Karpas-422 (cell line): ENCODE results near the gene PIK3R5. TPM values are rescaled to one million over a fixed set of nuclear protein-coding genes. Genes with fewer than 3 reads are reported as not detected.
"Not testable (repeated sequence)": the region's sequence is repeated elsewhere in the genome, so short reads cannot be mapped to it uniquely, and the experiment has no call there.

ENCODE experiments used
- DNase-seq: peaks from one replicate; pipeline ENCODE4 v3.0.0-alpha.2; 2015
- H2AFZ ChIP-seq: fragments of 200-600 bp; sonication (generic); 2 replicates; pipeline ENCODE4 v1.6.1; 2014; ENCODE audit warnings: antibody characterized with exemption, low read length, mixed read lengths
- H3K27ac ChIP-seq: fragments of 200-600 bp; sonication (generic); 2 replicates; pipeline ENCODE4 v1.5.1; 2014; ENCODE audit warnings: mild to moderate bottlenecking, low read length, moderate library complexity
- H3K27me3 ChIP-seq: fragments of 200-600 bp; sonication (generic); 2 replicates; pipeline ENCODE4 v1.6.1; 2014; ENCODE audit warnings: low read length, mixed read lengths
- H3K36me3 ChIP-seq: fragments of 200-600 bp; sonication (generic); 2 replicates; pipeline ENCODE4 v1.6.1; 2014; ENCODE audit warnings: low read length, mixed read lengths; ENCODE audit not compliant: insufficient read depth
- H3K4me1 ChIP-seq: fragments of 200-600 bp; sonication (generic); 2 replicates; pipeline ENCODE4 v1.6.1; 2014; ENCODE audit warnings: mild to moderate bottlenecking, low read length, mixed read lengths
- H3K4me2 ChIP-seq: fragments of 200-600 bp; sonication (generic); 2 replicates; pipeline ENCODE4 v1.6.1; 2014; ENCODE audit warnings: low read length, low read depth, mild to moderate bottlenecking; ENCODE audit not compliant: poor library complexity, severe bottlenecking
- H3K4me3 ChIP-seq: fragments of 200-600 bp; sonication (generic); 2 replicates; pipeline ENCODE4 v1.5.1; 2014; ENCODE audit warnings: mild to moderate bottlenecking, antibody characterized with exemption, low read length, mixed read lengths
- H3K79me2 ChIP-seq: fragments of 200-600 bp; sonication (generic); 2 replicates; pipeline ENCODE4 v1.6.1; 2014; ENCODE audit warnings: mild to moderate bottlenecking, low read length, mixed read lengths
- H3K9ac ChIP-seq: fragments of 200-600 bp; sonication (generic); 2 replicates; pipeline ENCODE4 v1.6.0; 2014; ENCODE audit warnings: low read length
- H3K9me2 ChIP-seq: fragments of 200-600 bp; sonication (generic), shearing (Covaris generic); replicated peaks from 2 replicates; pipeline ENCODE4 v1.6.0; 2014; ENCODE audit warnings: mild to moderate bottlenecking, low read length, moderate library complexity; ENCODE audit not compliant: insufficient read depth
- H3K9me3 ChIP-seq: fragments of 300-700, 200-600 bp; sonication (generic); 2 replicates; pipeline ENCODE4 v1.6.1; 2014; ENCODE audit warnings: low read length, mixed read lengths
- H4K20me1 ChIP-seq: fragments of 200-600 bp; sonication (generic); 2 replicates; pipeline ENCODE4 v1.6.1; 2014; ENCODE audit warnings: mild to moderate bottlenecking, antibody characterized with exemption, low read length, low read depth; ENCODE audit not compliant: insufficient read depth
- total RNA-seq: library from RNA; depleted of rRNA; stranded (reverse); fragments of >200 nt; shearing (Covaris generic); gene quantifications from 2 replicates; pipeline ENCODE4 v1.2.3, GENCODE V29; 2014; ENCODE audit warnings: low replicate concordance

The PIK3R5 gene
- total RNA-seq, 1 experiment from 2014 or later, result not detected

GRCh38 chr17:8859027-8859803 lies 106.3 kb downstream of the PIK3R5 start:
- no peaks in the 10 kb centered on the region for H3K27me3 ChIP-seq
- H4K20me1 ChIP-seq, result no peaks in the 10 kb centered on the region
- no peaks in the 10 kb centered on the region for H3K9me3 ChIP-seq
- no peak overlapping the region for H3K27ac ChIP-seq
- H3K79me2 ChIP-seq, result no peaks in the 10 kb centered on the region
- H3K36me3 ChIP-seq, result no peaks in the 10 kb centered on the region
- H3K9me2 ChIP-seq, result no peaks in the 10 kb centered on the region
- no peak overlapping the region for H3K9ac ChIP-seq
- no peak overlapping the region for H2AFZ ChIP-seq
- no peak overlapping the region for H3K4me3 ChIP-seq
- no peak for DNase-seq
- H3K4me1 ChIP-seq, result peaks cover 21% of the 10 kb centered on the region
- H3K4me2 ChIP-seq, result no peak overlapping the region

DNA sequence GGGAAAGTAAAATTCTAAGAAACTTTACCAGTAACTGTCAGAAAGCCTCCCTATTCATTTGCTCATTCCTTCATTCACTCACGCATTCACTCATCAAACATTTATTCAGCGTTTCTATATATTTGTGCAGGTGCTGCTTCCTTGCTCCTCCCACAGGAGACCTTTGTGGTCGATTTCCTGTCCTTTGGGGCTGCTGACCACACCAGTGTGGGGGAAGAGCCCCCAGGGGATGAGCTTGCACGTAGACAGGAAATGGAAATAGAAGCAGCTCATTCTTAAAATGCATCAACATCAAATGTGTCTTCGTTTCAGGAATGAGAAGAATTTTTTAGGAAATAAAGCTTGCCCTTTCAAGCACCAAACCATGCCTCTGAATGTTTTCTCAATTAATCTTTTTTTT lies 107.6 kb downstream of the PIK3R5 start:
- no peak overlapping the region for H2AFZ ChIP-seq
- peak overlapping the region; percentile 11 for H3K4me2 ChIP-seq
- peaks cover 21% of the 10 kb centered on the region for H3K4me1 ChIP-seq
- no peak overlapping the region for H3K4me3 ChIP-seq
- DNase-seq, result peak; percentile 82
- no peaks in the 10 kb centered on the region for H3K9me2 ChIP-seq
- H3K27me3 ChIP-seq, result no peaks in the 10 kb centered on the region
- H4K20me1 ChIP-seq, result no peaks in the 10 kb centered on the region
- no peaks in the 10 kb centered on the region for H3K36me3 ChIP-seq
- H3K9me3 ChIP-seq, result no peaks in the 10 kb centered on the region
- no peak overlapping the region for H3K27ac ChIP-seq
- no peaks in the 10 kb centered on the region for H3K79me2 ChIP-seq
- no peak overlapping the region for H3K9ac ChIP-seq

DNA sequence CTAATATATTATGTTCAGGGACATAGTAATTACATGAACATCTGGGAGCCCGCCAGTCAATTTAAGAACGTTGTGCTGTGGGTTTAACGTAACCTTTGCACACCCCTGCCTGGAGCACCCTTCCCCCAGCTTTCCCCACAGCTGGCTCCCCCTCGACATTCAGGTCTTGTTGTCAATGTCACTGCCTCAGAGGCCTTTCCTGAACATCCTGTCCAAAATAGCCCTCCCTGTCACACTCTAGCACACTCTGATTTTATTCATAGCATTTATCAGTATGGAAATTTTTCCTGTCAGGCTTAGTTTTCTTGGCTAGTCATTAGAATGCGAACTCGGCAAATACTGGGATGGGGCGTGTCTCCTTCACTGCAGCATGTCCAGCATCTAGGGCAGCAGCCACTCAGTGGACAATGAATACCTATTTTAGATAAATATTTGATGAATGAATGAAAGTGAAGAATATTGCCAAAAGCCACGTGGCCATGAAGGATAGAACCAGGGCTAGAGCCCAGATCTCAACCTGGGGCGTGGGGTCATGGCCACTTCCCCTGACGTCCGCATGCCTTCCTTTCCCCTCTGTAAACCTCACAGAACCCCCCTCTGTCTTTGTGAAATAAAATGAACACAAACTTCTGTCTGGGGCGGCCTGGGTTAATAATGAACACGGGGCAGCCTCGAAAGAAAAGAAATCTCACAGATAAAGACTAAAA lies 108.5 kb downstream of the PIK3R5 start:
- no peaks in the 10 kb centered on the region for H3K9me3 ChIP-seq
- no peaks in the 10 kb centered on the region for H4K20me1 ChIP-seq
- no peak overlapping the region for H3K27ac ChIP-seq
- H3K9ac ChIP-seq, result no peak overlapping the region
- H3K9me2 ChIP-seq, result no peaks in the 10 kb centered on the region
- no peaks in the 10 kb centered on the region for H3K36me3 ChIP-seq
- H3K4me3 ChIP-seq, result no peak overlapping the region
- H3K4me2 ChIP-seq, result no peak overlapping the region
- peaks cover 21% of the 10 kb centered on the region for H3K4me1 ChIP-seq
- H3K79me2 ChIP-seq, result no peaks in the 10 kb centered on the region
- no peak overlapping the region for H2AFZ ChIP-seq
- no peak for DNase-seq
- H3K27me3 ChIP-seq, result no peaks in the 10 kb centered on the region

DNA sequence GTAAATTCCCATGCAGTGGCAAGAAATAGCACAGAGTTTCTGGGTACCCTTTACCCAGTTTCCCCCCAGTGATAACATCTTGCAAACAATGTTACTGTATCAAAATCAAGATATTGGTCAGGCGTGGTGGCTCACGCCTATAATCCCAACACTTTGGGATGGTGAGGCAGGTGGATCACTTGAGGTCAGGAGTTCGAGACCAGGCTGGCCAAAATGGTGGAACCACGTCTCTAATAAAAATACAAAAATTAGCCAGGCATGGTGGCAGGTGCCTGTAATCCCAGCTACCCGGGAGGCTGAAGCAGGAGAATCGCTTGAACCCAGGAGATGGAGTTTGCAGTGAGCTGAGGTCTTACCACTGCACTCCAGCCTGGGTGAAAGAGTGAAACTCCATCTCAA lies 109.3 kb downstream of the PIK3R5 start:
- not testable (repeated sequence) for H2AFZ ChIP-seq, H3K9me3 ChIP-seq, H3K9me2 ChIP-seq, H3K4me3 ChIP-seq, H3K36me3 ChIP-seq, DNase-seq, H4K20me1 ChIP-seq, H3K4me2 ChIP-seq, H3K27ac ChIP-seq, H3K79me2 ChIP-seq, H3K27me3 ChIP-seq, H3K9ac ChIP-seq
- peaks cover 21% of the 10 kb centered on the region for H3K4me1 ChIP-seq

DNA sequence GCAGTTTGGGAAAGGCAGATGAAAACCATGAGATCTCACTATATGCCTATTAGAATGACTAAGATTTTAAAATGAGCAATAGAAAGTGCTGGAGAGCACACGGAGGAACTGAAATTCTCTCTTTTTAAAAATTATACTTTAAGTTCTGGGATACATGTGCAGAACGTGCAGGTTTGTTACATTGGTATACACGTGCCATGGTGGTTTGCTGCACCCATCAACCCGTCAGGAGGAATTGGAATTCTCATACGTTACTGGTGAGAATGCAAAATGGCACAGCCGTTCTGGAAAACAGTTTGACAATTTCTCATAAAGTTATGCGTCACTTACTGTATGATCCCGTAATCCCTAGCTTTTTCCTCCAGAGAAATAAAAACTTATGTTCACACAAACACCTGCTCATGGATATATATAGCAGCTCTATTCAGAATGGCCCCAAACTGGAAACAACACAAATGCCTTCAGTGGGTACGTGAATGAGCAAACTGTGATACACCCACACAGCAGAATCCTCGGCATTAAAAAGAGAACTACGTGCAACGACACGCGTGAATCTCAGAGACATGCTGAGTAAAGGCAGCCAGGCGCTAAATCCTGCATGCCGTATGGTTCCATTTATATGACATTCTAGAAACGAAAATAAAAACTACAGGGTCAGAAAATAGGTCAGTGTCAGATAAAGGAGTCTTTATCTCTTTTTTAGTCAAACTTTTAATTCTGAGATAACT lies 109.9 kb downstream of the PIK3R5 start:
- H2AFZ ChIP-seq, result no peak overlapping the region
- no peaks in the 10 kb centered on the region for H3K9me2 ChIP-seq
- H3K36me3 ChIP-seq, result no peaks in the 10 kb centered on the region
- peaks cover 21% of the 10 kb centered on the region for H3K4me1 ChIP-seq
- no peak overlapping the region for H3K4me2 ChIP-seq
- no peak overlapping the region for H3K9ac ChIP-seq
- DNase-seq, result no peak
- H3K4me3 ChIP-seq, result no peak overlapping the region
- no peak overlapping the region for H3K27ac ChIP-seq
- no peaks in the 10 kb centered on the region for H3K9me3 ChIP-seq
- no peaks in the 10 kb centered on the region for H3K27me3 ChIP-seq
- no peaks in the 10 kb centered on the region for H3K79me2 ChIP-seq
- no peaks in the 10 kb centered on the region for H4K20me1 ChIP-seq

DNA sequence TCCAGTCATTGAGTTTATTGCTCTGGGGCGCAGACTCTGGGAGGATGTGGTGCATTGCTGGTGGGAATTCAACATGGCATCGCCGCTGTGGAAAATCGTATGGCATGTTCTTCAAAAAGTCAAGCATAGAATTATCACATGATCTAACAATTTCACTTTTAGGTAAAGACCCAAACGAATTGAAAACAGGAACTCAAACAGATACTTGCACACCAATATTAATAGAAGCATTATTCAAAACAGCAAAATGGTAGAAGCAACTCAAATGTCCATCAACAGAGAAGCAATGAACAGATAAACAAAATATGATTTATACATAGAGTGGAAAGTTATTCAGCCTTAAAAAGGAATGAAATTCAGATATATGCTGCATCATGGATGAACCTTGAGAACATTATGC lies 113.9 kb downstream of the PIK3R5 start:
- Histone ChIP-seq H3K9ac (no peak overlapping the region), H3K79me2 (no peaks in the 10 kb centered on the region), H3K4me3 (no peak overlapping the region), H4K20me1 (no peaks in the 10 kb centered on the region), H2AFZ (no peak overlapping the region), H3K9me2 (no peaks in the 10 kb centered on the region), H3K36me3 (no peaks in the 10 kb centered on the region), H3K27ac (no peak overlapping the region), H3K27me3 (no peaks in the 10 kb centered on the region), H3K4me1 (no peaks in the 10 kb centered on the region), H3K9me3 (no peaks in the 10 kb centered on the region), H3K4me2 (no peak overlapping the region)
- no peak for DNase-seq

GRCh38 chr17:8849311-8850041 lies 116.0 kb downstream of the PIK3R5 start:
- Histone ChIP-seq H3K27me3 (no peaks in the 10 kb centered on the region), H3K9me2 (no peaks in the 10 kb centered on the region), H3K36me3 (no peaks in the 10 kb centered on the region), H3K9me3 (no peaks in the 10 kb centered on the region), H2AFZ (no peak overlapping the region), H3K9ac (no peak overlapping the region), H3K27ac (no peak overlapping the region), H3K79me2 (no peaks in the 10 kb centered on the region), H4K20me1 (no peaks in the 10 kb centered on the region), H3K4me1 (no peaks in the 10 kb centered on the region), H3K4me2 (no peak overlapping the region), H3K4me3 (no peak overlapping the region)
- DNase-seq, result no peak

GRCh38 chr17:8847891-8848290 lies 117.6 kb downstream of the PIK3R5 start:
- Histone ChIP-seq H3K27ac (no peak overlapping the region), H2AFZ (no peak overlapping the region), H3K9ac (no peak overlapping the region), H3K36me3 (no peaks in the 10 kb centered on the region), H4K20me1 (no peaks in the 10 kb centered on the region), H3K9me2 (no peaks in the 10 kb centered on the region), H3K9me3 (no peaks in the 10 kb centered on the region), H3K79me2 (no peaks in the 10 kb centered on the region), H3K4me1 (no peaks in the 10 kb centered on the region), H3K4me3 (no peak overlapping the region), H3K4me2 (no peak overlapping the region), H3K27me3 (no peaks in the 10 kb centered on the region)
- no peak for DNase-seq
